ENCODE data around the gene STPG4. TPM values are rescaled to one million over a fixed set of nuclear protein-coding genes. Genes with fewer than 3 reads are reported as not detected.

STPG4 gene
- total RNA-seq, 1 donor from 2014 or later, result not detected

- DNase-seq (ENCODE audit: extremely low read depth, low read depth, low spot score), result no peak
Measured at GRCh38 chr2:47039489-47039870, 115.6 kb downstream of the STPG4 start.

GRCh38 chr2:47038656-47039488 is 116.2 kb downstream of the STPG4 start:
- DNase-seq (ENCODE audit: extremely low read depth, low read depth, low spot score), result no peak

GRCh38 chr2:47037678-47038077 is 117.4 kb downstream of the STPG4 start:
- DNase-seq (ENCODE audit: extremely low read depth, low read depth, low spot score), result no peak

Other genes with a start within 250 kb of the STPG4 start
- 103 and 174 TPM in 2 replicates for gene MCFD2, start 239.5 kb downstream of the STPG4 start, total RNA-seq
- 11.7 and 13.1 TPM in 2 replicates for gene TTC7A, start 214.1 kb downstream of the STPG4 start, total RNA-seq
- 456 and 586 TPM in 2 replicates for gene CALM2, start 21.2 kb upstream of the STPG4 start, total RNA-seq
- 0.78 and 1.1 TPM in 2 replicates for gene EPCAM, start 214.0 kb upstream of the STPG4 start, total RNA-seq
- gene MSH2, start 247.8 kb upstream of the STPG4 start, total RNA-seq, result 20.5 and 20.6 TPM in 2 replicates